SK-N-MC (cell line): Measurements from ENCODE around the gene MTF1.

Experiments
- DNase-seq: peaks from one replicate; pipeline ENCODE4 v3.0.0-alpha.2; 2011; ENCODE audit warnings: low read depth, low spot score
- H3K27ac ChIP-seq: fragments of 200-600 bp; sonication (generic); 2 replicates; pipeline ENCODE4 v1.5.1; 2016; ENCODE audit warnings: mixed run types
- H3K36me3 ChIP-seq: fragments of 200-600 bp; sonication (generic); 2 replicates; pipeline ENCODE4 v1.6.1; 2017; ENCODE audit warnings: antibody characterized with exemption, low read length, mixed read lengths; ENCODE audit not compliant: insufficient read depth
- H3K4me3 ChIP-seq: fragments of 200-600 bp; sonication (generic); 2 replicates; pipeline ENCODE4 v1.5.1; 2016
- H3K9ac ChIP-seq: fragments of 200-600 bp; sonication (generic); 2 replicates; pipeline ENCODE4 v1.8.0; 2017; ENCODE audit warnings: mixed run types, mixed read lengths; ENCODE audit not compliant: insufficient read length
- H3K9me3 ChIP-seq: fragments of 200-600 bp; sonication (generic); 2 replicates; pipeline ENCODE4 v1.6.1; 2017; ENCODE audit warnings: low read depth, mild to moderate bottlenecking, antibody characterized with exemption, low read length, moderate library complexity, mixed read lengths
- EZH2 ChIP-seq: fragments of 200-600 bp; sonication (generic); IDR thresholded peaks from one replicate; pipeline ENCODE4 v1.6.1; 2017; ENCODE audit warnings: antibody characterized with exemption
- FOXP2 ChIP-seq: optimal IDR thresholded peaks from 2 replicates; pipeline ENCODE3; 2011; ENCODE audit warnings: mild to moderate bottlenecking, moderate library complexity; ENCODE audit not compliant: insufficient read depth; ENCODE audit errors: extremely low read length, control extremely low read depth
- POLR2AphosphoS5 ChIP-seq: IDR thresholded peaks from 2 replicates; pipeline ENCODE4 v1.6.1; 2012; ENCODE audit warnings: mild to moderate bottlenecking, low read depth, low read length, borderline replicate concordance

MTF1 gene

GRCh38 chr1:37825506-37825905 lies 33.9 kb downstream of the MTF1 start:
- Histone ChIP-seq H3K9ac (no peak overlapping the region), H3K4me3 (no peak overlapping the region), H3K36me3 (peaks cover 33% of the 10 kb centered on the region), H3K9me3 (no peaks in the 10 kb centered on the region), H3K27ac (no peak overlapping the region)
- no peak for TF ChIP-seq FOXP2
- TF ChIP-seq POLR2AphosphoS5: no peak
- TF ChIP-seq EZH2: no peak
- no peak for DNase-seq

- H3K27ac ChIP-seq: no peak overlapping the region
Measured at GRCh38 chr1:37824001-37824400, 35.4 kb downstream of the MTF1 start.

GRCh38 chr1:37822906-37823815 lies 36.2 kb downstream of the MTF1 start:
- H3K9ac ChIP-seq: no peak overlapping the region
- H3K27ac ChIP-seq: no peak overlapping the region
- DNase-seq: no peak
- H3K4me3 ChIP-seq: no peak overlapping the region
- peaks cover 37% of the 10 kb centered on the region for H3K36me3 ChIP-seq
- TF ChIP-seq EZH2 (no peak), FOXP2 (no peak), POLR2AphosphoS5 (no peak)
- no peaks in the 10 kb centered on the region for H3K9me3 ChIP-seq

More at GRCh38 chr1:37824001-37824400, 35.4 kb downstream of the MTF1 start:
- H3K9ac ChIP-seq: no peak overlapping the region
- no peak overlapping the region for H3K4me3 ChIP-seq
- DNase-seq: no peak
- peaks cover 37% of the 10 kb centered on the region for H3K36me3 ChIP-seq
- H3K9me3 ChIP-seq: no peaks in the 10 kb centered on the region
- TF ChIP-seq FOXP2 (no peak), EZH2 (no peak), POLR2AphosphoS5 (no peak)

- no peak overlapping the region for H3K27ac ChIP-seq
Measured at GRCh38 chr1:37821481-37821880, 37.9 kb downstream of the MTF1 start.

GRCh38 chr1:37817481-37817880 lies 41.9 kb downstream of the MTF1 start:
- TF ChIP-seq POLR2AphosphoS5 (no peak), EZH2 (no peak), FOXP2 (no peak)
- peaks cover 20% of the 10 kb centered on the region for H3K36me3 ChIP-seq
- H3K4me3 ChIP-seq: no peak overlapping the region
- DNase-seq: no peak
- no peaks in the 10 kb centered on the region for H3K9me3 ChIP-seq
- H3K27ac ChIP-seq: no peak overlapping the region
- no peak overlapping the region for H3K9ac ChIP-seq

More at GRCh38 chr1:37821481-37821880, 37.9 kb downstream of the MTF1 start:
- no peak for TF ChIP-seq POLR2AphosphoS5
- TF ChIP-seq FOXP2: no peak
- TF ChIP-seq EZH2: no peak
- Histone ChIP-seq H3K9ac (no peak overlapping the region), H3K36me3 (peaks cover 33% of the 10 kb centered on the region), H3K4me3 (no peak overlapping the region), H3K9me3 (no peaks in the 10 kb centered on the region)
- DNase-seq: no peak

- Histone ChIP-seq H3K9me3 (no peaks in the 10 kb centered on the region), H3K4me3 (no peak overlapping the region), H3K9ac (no peak overlapping the region), H3K27ac (no peak overlapping the region), H3K36me3 (no peaks in the 10 kb centered on the region; the same call in 1 of the 2 replicates)
- no peak for TF ChIP-seq POLR2AphosphoS5
- no peak for TF ChIP-seq EZH2
- TF ChIP-seq FOXP2: no peak
- no peak for DNase-seq
Measured at GRCh38 chr1:37814252-37814651, 45.1 kb downstream of the MTF1 start.

- TF ChIP-seq POLR2AphosphoS5: no peak
- TF ChIP-seq FOXP2: no peak
- no peak for TF ChIP-seq EZH2
- Histone ChIP-seq H3K9ac (no peak overlapping the region), H3K27ac (no peak overlapping the region), H3K4me3 (no peak overlapping the region), H3K36me3 (no peaks in the 10 kb centered on the region; the same call in 1 of the 2 replicates), H3K9me3 (no peaks in the 10 kb centered on the region)
- no peak for DNase-seq
Measured at GRCh38 chr1:37813529-37814145, 45.8 kb downstream of the MTF1 start.

GRCh38 chr1:37811027-37811655 lies 48.3 kb downstream of the MTF1 start:
- Histone ChIP-seq H3K9me3 (no peaks in the 10 kb centered on the region), H3K36me3 (peaks cover 9% of the 10 kb centered on the region), H3K9ac (no peak overlapping the region), H3K27ac (no peak overlapping the region), H3K4me3 (no peak overlapping the region)
- TF ChIP-seq EZH2 (no peak), FOXP2 (no peak), POLR2AphosphoS5 (no peak)
- peak; percentile 20 for DNase-seq
